ENCODE data around the gene CMYA5.

DNA sequence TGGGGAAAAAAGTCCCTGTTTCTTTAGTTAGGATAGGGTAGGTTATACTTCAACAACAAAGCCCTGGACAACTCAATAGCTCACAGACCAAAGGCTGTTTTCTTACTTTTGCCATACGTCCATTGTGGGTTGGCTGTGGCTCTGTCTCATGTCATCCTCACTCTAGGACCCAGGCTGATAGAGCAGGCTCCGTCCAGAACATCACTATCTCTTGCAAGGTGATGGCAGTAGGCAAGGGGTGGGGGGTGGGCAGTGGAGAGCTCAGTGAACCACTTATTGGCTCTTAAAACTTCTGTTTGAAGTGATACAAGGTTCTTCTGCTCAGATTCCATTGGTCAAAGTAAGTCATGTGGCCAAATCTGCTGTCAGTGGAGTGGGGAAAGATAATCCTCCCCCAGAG is 126.4 kb downstream of the CMYA5 start:
- TF ChIP-seq RAD21 (IDR thresholded peaks at IDR 0.05), result no peak
- TF ChIP-seq, protein P1, sequence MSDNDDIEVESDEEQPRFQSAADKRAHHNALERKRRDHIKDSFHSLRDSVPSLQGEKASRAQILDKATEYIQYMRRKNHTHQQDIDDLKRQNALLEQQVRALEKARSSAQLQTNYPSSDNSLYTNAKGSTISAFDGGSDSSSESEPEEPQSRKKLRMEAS (IDR thresholded peaks at IDR 0.05), result no peak
- TF ChIP-seq, protein P2, sequence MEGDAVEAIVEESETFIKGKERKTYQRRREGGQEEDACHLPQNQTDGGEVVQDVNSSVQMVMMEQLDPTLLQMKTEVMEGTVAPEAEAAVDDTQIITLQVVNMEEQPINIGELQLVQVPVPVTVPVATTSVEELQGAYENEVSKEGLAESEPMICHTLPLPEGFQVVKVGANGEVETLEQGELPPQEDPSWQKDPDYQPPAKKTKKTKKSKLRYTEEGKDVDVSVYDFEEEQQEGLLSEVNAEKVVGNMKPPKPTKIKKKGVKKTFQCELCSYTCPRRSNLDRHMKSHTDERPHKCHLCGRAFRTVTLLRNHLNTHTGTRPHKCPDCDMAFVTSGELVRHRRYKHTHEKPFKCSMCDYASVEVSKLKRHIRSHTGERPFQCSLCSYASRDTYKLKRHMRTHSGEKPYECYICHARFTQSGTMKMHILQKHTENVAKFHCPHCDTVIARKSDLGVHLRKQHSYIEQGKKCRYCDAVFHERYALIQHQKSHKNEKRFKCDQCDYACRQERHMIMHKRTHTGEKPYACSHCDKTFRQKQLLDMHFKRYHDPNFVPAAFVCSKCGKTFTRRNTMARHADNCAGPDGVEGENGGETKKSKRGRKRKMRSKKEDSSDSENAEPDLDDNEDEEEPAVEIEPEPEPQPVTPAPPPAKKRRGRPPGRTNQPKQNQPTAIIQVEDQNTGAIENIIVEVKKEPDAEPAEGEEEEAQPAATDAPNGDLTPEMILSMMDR (IDR thresholded peaks at IDR 0.05; ENCODE audit: low read depth, low read length, missing input control), result no peak
- no peak for TF ChIP-seq FOXA1 (IDR thresholded peaks at IDR 0.05)
- no peak for TF ChIP-seq JUND (IDR thresholded peaks at IDR 0.05)
- TF ChIP-seq, protein P3, sequence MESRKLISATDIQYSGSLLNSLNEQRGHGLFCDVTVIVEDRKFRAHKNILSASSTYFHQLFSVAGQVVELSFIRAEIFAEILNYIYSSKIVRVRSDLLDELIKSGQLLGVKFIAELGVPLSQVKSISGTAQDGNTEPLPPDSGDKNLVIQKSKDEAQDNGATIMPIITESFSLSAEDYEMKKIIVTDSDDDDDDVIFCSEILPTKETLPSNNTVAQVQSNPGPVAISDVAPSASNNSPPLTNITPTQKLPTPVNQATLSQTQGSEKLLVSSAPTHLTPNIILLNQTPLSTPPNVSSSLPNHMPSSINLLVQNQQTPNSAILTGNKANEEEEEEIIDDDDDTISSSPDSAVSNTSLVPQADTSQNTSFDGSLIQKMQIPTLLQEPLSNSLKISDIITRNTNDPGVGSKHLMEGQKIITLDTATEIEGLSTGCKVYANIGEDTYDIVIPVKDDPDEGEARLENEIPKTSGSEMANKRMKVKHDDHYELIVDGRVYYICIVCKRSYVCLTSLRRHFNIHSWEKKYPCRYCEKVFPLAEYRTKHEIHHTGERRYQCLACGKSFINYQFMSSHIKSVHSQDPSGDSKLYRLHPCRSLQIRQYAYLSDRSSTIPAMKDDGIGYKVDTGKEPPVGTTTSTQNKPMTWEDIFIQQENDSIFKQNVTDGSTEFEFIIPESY (IDR thresholded peaks at IDR 0.05), result no peak
- TF ChIP-seq TAF1 (conservative IDR thresholded peaks at IDR 0.05), result no peak
- TF ChIP-seq, protein P4, sequence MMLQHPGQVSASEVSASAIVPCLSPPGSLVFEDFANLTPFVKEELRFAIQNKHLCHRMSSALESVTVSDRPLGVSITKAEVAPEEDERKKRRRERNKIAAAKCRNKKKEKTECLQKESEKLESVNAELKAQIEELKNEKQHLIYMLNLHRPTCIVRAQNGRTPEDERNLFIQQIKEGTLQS (IDR thresholded peaks at IDR 0.05), result no peak
- TF ChIP-seq EGR1 (IDR thresholded peaks at IDR 0.05; ENCODE audit: low read depth in 2 of 2), result no peak
- no peak for TF ChIP-seq SP1 (IDR thresholded peaks at IDR 0.05)
- TF ChIP-seq YY1 (IDR thresholded peaks at IDR 0.05), result no peak
